K562 (cell line): ENCODE results near the gene HPS5. TPM values are rescaled to one million over a fixed set of nuclear protein-coding genes. Genes with fewer than 3 reads are reported as not detected.

Source experiments
- ATAC-seq: fragments of 200-7000 bp; cut with Tn5 transposase; 3 replicates; pipeline ENCODE4 v1.9.1; 2020; ENCODE audit warnings: moderate library complexity
- BruUV-seq: library from RNA; stranded (reverse); fragments of 400-500 nt; replicated peaks from 2 replicates; lab custom pipeline; 2021; lab: Mats Ljungman, UMichigan
- CTCF ChIA-PET: fragments of 300-600 bp; formaldehyde crosslinking; extraction: SDS; loops from one replicate; lab custom pipeline; 2021; ENCODE audit warnings: low intra/inter-chr PET ratio; lab: Yijun Ruan, JAX
- POLR2A ChIA-PET: fragments of 300-600, 350-650 bp; sonication (Branson Sonifier 250); formaldehyde crosslinking; extraction: SDS; loops from one replicate; lab custom pipeline; 2021; ENCODE audit warnings: antibody characterized with exemption, inconsistent platforms; lab: Yijun Ruan, JAX
- DNase-seq, 4 experiments: peaks; one replicate each; pipeline versions ENCODE4 v3.0.0 to v3.0.0-alpha.2; 2011 to 2018; ENCODE audit warnings: low spot score in 3 of 4, mixed read lengths in 3 of 4; ENCODE audit errors: extremely low read depth in 1 of 4
- FAIRE-seq: peaks from 2 replicates; lab custom pipeline; 2011; peaks lifted over from hg19 to GRCh38; lab: Jason Lieb, UNC
- H2AFZ ChIP-seq: 2 replicates; pipeline ENCODE4 v1.6.0; 2011; ENCODE audit warnings: low read depth, low read length, control low read depth, inconsistent platforms
- H3K27ac ChIP-seq: fragments of 200-600 bp; 3 replicates; pipeline ENCODE4 v1.8.0; 2011; ENCODE audit warnings: low read depth, mild to moderate bottlenecking, control low read depth, inconsistent platforms, low read length, moderate library complexity, mixed read lengths; ENCODE audit errors: extremely low read depth
- H3K27me3 ChIP-seq, 2 experiments: fragments of 300-600 bp in 1 of 2; 2 replicates in 1 of 2; 3 replicates in 1 of 2; pipeline versions ENCODE4 v1.6.0 to v1.8.0; 2011; ENCODE audit warnings: inconsistent platforms in 2 of 2, low read length in 2 of 2, mild to moderate bottlenecking in 1 of 2, mixed read lengths in 1 of 2, moderate library complexity in 1 of 2; ENCODE audit not compliant: control insufficient read depth in 2 of 2, insufficient read depth in 2 of 2
- H3K36me3 ChIP-seq: fragments of 300-600 bp; 3 replicates; pipeline ENCODE4 v1.8.0; 2011; ENCODE audit warnings: mild to moderate bottlenecking, low read length, inconsistent platforms; ENCODE audit not compliant: control insufficient read depth, insufficient read depth
- H3K4me1 ChIP-seq, 2 experiments: fragments of 200-600 bp in 1 of 2; replicated peaks in 1 of 2; 2 replicates in 1 of 2; 3 replicates in 1 of 2; pipeline versions ENCODE4 v1.5.1 to v1.8.0; 2011; ENCODE audit warnings: inconsistent platforms in 2 of 2, low read length in 2 of 2, mild to moderate bottlenecking in 1 of 2, mixed read lengths in 1 of 2, moderate library complexity in 1 of 2; ENCODE audit not compliant: control insufficient read depth in 2 of 2, insufficient read depth in 2 of 2
- H3K4me2 ChIP-seq: 2 replicates; pipeline ENCODE4 v1.6.1; 2011; ENCODE audit warnings: low read length, control low read depth, inconsistent platforms, mixed read lengths; ENCODE audit not compliant: insufficient read depth
- H3K4me3 ChIP-seq: fragments of 200-600 bp; sonication (generic), shearing (Covaris generic); 2 replicates; pipeline ENCODE4 v1.5.1; 2016; ENCODE audit warnings: control low read depth, inconsistent platforms
- H3K79me2 ChIP-seq: fragments of 200-600 bp; 3 replicates; pipeline ENCODE4 v1.8.0; 2011; ENCODE audit warnings: low read length, inconsistent platforms; ENCODE audit not compliant: control insufficient read depth, insufficient read depth
- H3K9ac ChIP-seq, 2 experiments: 2 replicates each; pipeline versions ENCODE4 v1.6.0 to v1.6.1; 2011; ENCODE audit warnings: low read depth in 2 of 2, low read length in 2 of 2, control low read depth in 1 of 2, inconsistent platforms in 1 of 2, mild to moderate bottlenecking in 1 of 2, mixed read lengths in 1 of 2; ENCODE audit not compliant: insufficient read depth in 1 of 2
- H3K9me1 ChIP-seq: one replicate; pipeline ENCODE4 v1.6.0; 2011; ENCODE audit warnings: inconsistent platforms, mild to moderate bottlenecking, low read length, moderate library complexity; ENCODE audit not compliant: control insufficient read depth, insufficient read depth
- H3K9me3 ChIP-seq: replicated peaks from 2 replicates; pipeline ENCODE4 v1.5.1; 2011; ENCODE audit warnings: low read depth, low read length, inconsistent platforms; ENCODE audit not compliant: control insufficient read depth, insufficient read depth
- H4K20me1 ChIP-seq: replicated peaks from 2 replicates; pipeline ENCODE4 v1.6.1; 2011; ENCODE audit warnings: low read length, inconsistent platforms, mixed read lengths; ENCODE audit not compliant: control insufficient read depth, insufficient read depth
- BRCA1 ChIP-seq, 2 experiments: fragments of 450-650 bp in 1 of 2; sonication (generic) in 1 of 2; formaldehyde crosslinking in 1 of 2; IDR thresholded peaks; 2 replicates each; pipeline versions ENCODE4 v1.5.0 to v1.6.1; 2017 to 2020; ENCODE audit warnings: mild to moderate bottlenecking in 1 of 2, missing genetic modification reagents in 1 of 2
- PHF20 ChIP-seq: fragments of 450-650 bp; IDR thresholded peaks from 2 replicates; pipeline ENCODE4 v1.6.1; 2018; ENCODE audit not compliant: partially characterized antibody
- SNIP1 ChIP-seq: fragments of 450-650 bp; IDR thresholded peaks from 2 replicates; pipeline ENCODE4 v1.7.1; 2017; ENCODE audit warnings: low read depth, mild to moderate bottlenecking
- XRCC5 ChIP-seq: fragments of 200-400 bp; formaldehyde crosslinking; IDR thresholded peaks from 2 replicates; pipeline ENCODE4 v1.6.1; 2017; ENCODE audit warnings: low read depth, mild to moderate bottlenecking, low read length
- WGBS: fragments of 100-300 bp; shearing (Covaris generic); methylation state at CpG from one replicate; pipeline ENCODE4 v1.1.6; 2016; ENCODE audit warnings: low coverage, mixed read lengths; ENCODE audit not compliant: insufficient coverage; ENCODE audit errors: missing lambda C conversion rate; 5-methylcytosine and 5-hydroxymethylcytosine counted together
- in situ Hi-C: fragments of 300-500 bp; cut with MboI; formaldehyde crosslinking; loops from 4 replicates; pipeline ENCODE4 v1.15.0; 2018; ENCODE audit warnings: inconsistent platforms, mixed read lengths
- intact Hi-C: fragments of 100-400 bp; cut with micrococcal nuclease; formaldehyde crosslinking; loops from 2 replicates; pipeline ENCODE4 v1.14.2; 2022
- polyA plus RNA-seq, 8 experiments: library from polyadenylated mRNA; depleted of rRNA in 4 of 8; stranded (reverse) in 5 of 8; unstranded in 3 of 8; fragments of >200 nt; fragmentation: Nextera tagmentation in 2 of 8; fragmentation: Illumina TruSeq in 1 of 8; extraction: Ambion mirVana in 2 of 8; extraction: Trizol in 1 of 8; gene quantifications; 2 replicates each; pipeline versions ENCODE4 v1.2.1 to v1.2.3, GENCODE V29; 2011 to 2014; ENCODE audit warnings: inconsistent platforms in 1 of 8, missing spikeins in 1 of 8
- total RNA-seq, 7 experiments: library from RNA; depleted of rRNA in 6 of 7; stranded (reverse); fragments of >200 nt in 6 of 7; fragmentation: Illumina TruSeq in 2 of 7; extraction: Trizol in 2 of 7; gene quantifications; 2 replicates each; pipeline versions ENCODE4 v1.2.1 to v1.2.3, GENCODE V29; 2011 to 2021; ENCODE audit warnings: low replicate concordance in 1 of 7
- TF ChIP-seq, protein P1 (sequence below), 2 experiments: fragments of 450-650 bp; formaldehyde crosslinking in 1 of 2; IDR thresholded peaks; 2 replicates each; pipeline versions ENCODE4 v1.4.0 to v1.6.1; 2014 to 2020; ENCODE audit warnings: mild to moderate bottlenecking in 2 of 2, borderline replicate concordance in 1 of 2, low read depth in 1 of 2
- TF ChIP-seq, protein P2 (sequence below): fragments of 250-450 bp; sonication (Bioruptor Pico); IDR thresholded peaks from 2 replicates; pipeline ENCODE4 v1.4.0; 2020; ENCODE audit warnings: mild to moderate bottlenecking
- TF ChIP-seq, protein P3 (sequence below): fragments of 450-650 bp; IDR thresholded peaks from 2 replicates; pipeline ENCODE4 v1.6.1; 2017; ENCODE audit warnings: antibody characterized with exemption

HPS5 gene
- total and polyA plus RNA-seq, 9 of the 15 experiments (the other 6 are each of a cell fraction or from before 2014, with no cell fraction given) = 12.2 to 28.1 (median 16.8) TPM

DNA sequence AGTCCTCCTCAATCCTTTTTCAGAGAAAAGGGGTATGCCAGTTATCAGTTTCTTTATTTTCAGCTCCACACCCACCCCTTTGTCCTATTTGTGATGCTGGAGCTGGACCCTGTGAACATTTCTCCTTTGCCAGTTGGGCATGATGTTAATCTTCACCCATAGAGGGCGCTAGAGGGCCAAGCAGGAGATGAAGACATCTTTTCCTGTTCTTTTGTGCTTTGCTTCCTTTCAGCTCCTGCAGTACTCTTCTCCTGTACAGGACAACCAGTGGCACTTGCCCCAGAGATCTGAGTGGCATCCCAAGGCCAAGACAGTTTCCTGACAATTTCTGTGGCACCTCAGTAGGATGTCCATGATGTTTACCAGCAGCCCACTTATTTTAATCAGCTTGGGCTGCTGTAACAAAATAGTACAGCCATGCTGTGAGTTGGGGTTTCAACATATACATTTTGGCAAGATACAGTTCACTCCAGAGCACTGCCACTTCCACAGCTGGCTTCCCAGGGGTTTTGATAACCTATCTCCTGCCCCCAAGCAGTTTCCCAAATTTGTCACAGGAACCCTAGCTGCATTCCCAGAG is 78.1 kb downstream of the HPS5 start:
- intact Hi-C loops = loop anchor here (1.0 to 10.0 kb wide), 2 partner anchors 407 to 491 kb away; no protein-coding TSS in a partner anchor
- peaks cover 5 to 8% of the 10 kb centered on the region in 2 experiments; a peak in 3 of 5 replicates for H3K27me3 ChIP-seq
- no peaks in the 10 kb centered on the region for H3K9me3 ChIP-seq
- H3K4me1 ChIP-seq = no peaks in the 10 kb centered on the region
- WGBS = 0% methylated on average over 1 of the region's 1 CpG
- H2AFZ ChIP-seq = peak overlapping the region; percentile 18; the same call in 1 of the 2 replicates
- no peaks in the 10 kb centered on the region for H3K36me3 ChIP-seq
- H3K9ac ChIP-seq = no peak overlapping the region
- no TSS peak for BruUV-seq
- in situ Hi-C loops = loop anchor here (10.0 kb wide), 1 partner anchor 491 kb away; no protein-coding TSS in a partner anchor
- no peaks in the 10 kb centered on the region for H3K9me1 ChIP-seq
- FAIRE-seq = peak; percentile 93
- peak; percentile 61 to 80 (median 66) for DNase-seq
- H4K20me1 ChIP-seq = no peaks in the 10 kb centered on the region
- no peak overlapping the region for H3K4me3 ChIP-seq
- POLR2A ChIA-PET = interaction anchor here (0.7 to 1.1 kb wide), 5 partner anchors 13 to 407 kb away, joined by 3 to 5 read pairs (median 3); partner anchors contain the start of gene SAAL1
- CTCF ChIA-PET = interaction anchor here (0.5 to 1.0 kb wide), 4 partner anchors 296 to 645 kb away, joined by 3 to 6 read pairs (median 3); no protein-coding TSS in a partner anchor
- H3K79me2 ChIP-seq = no peaks in the 10 kb centered on the region
- no peak overlapping the region for H3K4me2 ChIP-seq
- no peak overlapping the region for H3K27ac ChIP-seq
- peak; percentile 82 for ATAC-seq
- TF ChIP-seq, protein P1, sequence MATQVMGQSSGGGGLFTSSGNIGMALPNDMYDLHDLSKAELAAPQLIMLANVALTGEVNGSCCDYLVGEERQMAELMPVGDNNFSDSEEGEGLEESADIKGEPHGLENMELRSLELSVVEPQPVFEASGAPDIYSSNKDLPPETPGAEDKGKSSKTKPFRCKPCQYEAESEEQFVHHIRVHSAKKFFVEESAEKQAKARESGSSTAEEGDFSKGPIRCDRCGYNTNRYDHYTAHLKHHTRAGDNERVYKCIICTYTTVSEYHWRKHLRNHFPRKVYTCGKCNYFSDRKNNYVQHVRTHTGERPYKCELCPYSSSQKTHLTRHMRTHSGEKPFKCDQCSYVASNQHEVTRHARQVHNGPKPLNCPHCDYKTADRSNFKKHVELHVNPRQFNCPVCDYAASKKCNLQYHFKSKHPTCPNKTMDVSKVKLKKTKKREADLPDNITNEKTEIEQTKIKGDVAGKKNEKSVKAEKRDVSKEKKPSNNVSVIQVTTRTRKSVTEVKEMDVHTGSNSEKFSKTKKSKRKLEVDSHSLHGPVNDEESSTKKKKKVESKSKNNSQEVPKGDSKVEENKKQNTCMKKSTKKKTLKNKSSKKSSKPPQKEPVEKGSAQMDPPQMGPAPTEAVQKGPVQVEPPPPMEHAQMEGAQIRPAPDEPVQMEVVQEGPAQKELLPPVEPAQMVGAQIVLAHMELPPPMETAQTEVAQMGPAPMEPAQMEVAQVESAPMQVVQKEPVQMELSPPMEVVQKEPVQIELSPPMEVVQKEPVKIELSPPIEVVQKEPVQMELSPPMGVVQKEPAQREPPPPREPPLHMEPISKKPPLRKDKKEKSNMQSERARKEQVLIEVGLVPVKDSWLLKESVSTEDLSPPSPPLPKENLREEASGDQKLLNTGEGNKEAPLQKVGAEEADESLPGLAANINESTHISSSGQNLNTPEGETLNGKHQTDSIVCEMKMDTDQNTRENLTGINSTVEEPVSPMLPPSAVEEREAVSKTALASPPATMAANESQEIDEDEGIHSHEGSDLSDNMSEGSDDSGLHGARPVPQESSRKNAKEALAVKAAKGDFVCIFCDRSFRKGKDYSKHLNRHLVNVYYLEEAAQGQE (IDR thresholded peaks at IDR 0.05; ENCODE audit: borderline replicate concordance) = peak; percentile 45; the same call in 1 of the 2 replicates
- TF ChIP-seq, protein P1 (CRISPR knock-in tag; IDR thresholded peaks at IDR 0.05; ENCODE audit: low read depth) = no peak
- TF ChIP-seq, protein P2, sequence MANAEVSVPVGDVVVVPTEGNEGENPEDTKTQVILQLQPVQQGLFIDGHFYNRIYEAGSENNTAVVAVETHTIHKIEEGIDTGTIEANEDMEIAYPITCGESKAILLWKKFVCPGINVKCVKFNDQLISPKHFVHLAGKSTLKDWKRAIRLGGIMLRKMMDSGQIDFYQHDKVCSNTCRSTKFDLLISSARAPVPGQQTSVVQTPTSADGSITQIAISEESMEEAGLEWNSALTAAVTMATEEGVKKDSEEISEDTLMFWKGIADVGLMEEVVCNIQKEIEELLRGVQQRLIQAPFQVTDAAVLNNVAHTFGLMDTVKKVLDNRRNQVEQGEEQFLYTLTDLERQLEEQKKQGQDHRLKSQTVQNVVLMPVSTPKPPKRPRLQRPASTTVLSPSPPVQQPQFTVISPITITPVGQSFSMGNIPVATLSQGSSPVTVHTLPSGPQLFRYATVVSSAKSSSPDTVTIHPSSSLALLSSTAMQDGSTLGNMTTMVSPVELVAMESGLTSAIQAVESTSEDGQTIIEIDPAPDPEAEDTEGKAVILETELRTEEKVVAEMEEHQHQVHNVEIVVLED (CRISPR knock-in tag) = no peak
- TF ChIP-seq XRCC5 (peak; percentile 80; the same call in 1 of the 2 replicates), SNIP1 (no peak), PHF20 (no peak), BRCA1 (IDR thresholded peaks at IDR 0.05) (no peak), BRCA1 (CRISPR knock-in tag; IDR thresholded peaks at IDR 0.05) (no peak)
- TF ChIP-seq, protein P3, sequence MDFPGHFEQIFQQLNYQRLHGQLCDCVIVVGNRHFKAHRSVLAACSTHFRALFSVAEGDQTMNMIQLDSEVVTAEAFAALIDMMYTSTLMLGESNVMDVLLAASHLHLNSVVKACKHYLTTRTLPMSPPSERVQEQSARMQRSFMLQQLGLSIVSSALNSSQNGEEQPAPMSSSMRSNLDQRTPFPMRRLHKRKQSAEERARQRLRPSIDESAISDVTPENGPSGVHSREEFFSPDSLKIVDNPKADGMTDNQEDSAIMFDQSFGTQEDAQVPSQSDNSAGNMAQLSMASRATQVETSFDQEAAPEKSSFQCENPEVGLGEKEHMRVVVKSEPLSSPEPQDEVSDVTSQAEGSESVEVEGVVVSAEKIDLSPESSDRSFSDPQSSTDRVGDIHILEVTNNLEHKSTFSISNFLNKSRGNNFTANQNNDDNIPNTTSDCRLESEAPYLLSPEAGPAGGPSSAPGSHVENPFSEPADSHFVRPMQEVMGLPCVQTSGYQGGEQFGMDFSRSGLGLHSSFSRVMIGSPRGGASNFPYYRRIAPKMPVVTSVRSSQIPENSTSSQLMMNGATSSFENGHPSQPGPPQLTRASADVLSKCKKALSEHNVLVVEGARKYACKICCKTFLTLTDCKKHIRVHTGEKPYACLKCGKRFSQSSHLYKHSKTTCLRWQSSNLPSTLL = no peak
